Measurements from ENCODE around the gene MSH6.

The MSH6 gene

DNA sequence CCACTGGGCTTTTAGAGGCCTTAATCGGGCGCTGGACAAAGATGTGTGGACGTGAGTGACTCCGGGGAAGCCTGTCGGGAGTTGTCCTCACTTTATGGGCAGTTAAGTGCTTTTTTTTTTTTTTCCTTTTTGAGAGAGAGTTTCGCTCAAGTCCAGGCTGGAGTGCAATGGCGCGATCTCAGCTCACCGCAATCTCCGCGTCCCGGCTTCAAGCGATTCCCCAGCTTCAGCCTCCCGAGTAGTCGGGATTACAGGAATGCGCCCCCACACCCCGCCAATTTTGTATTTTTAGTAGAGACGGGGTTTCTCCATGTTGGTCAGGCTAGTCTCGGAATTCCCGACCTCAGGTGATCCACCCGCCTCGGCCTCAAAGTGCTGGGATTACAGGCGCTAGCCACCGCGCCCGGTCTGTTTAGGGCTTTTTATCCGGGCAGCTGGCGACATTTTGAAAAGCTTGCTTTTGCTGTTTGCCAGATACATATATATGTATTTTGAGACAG is 1.5 kb downstream of the MSH6 start:
- DNase-seq, result no peak

- DNase-seq, result no peak
Measured at GRCh38 chr2:47785986-47786385, 3.0 kb downstream of the MSH6 start.

DNA sequence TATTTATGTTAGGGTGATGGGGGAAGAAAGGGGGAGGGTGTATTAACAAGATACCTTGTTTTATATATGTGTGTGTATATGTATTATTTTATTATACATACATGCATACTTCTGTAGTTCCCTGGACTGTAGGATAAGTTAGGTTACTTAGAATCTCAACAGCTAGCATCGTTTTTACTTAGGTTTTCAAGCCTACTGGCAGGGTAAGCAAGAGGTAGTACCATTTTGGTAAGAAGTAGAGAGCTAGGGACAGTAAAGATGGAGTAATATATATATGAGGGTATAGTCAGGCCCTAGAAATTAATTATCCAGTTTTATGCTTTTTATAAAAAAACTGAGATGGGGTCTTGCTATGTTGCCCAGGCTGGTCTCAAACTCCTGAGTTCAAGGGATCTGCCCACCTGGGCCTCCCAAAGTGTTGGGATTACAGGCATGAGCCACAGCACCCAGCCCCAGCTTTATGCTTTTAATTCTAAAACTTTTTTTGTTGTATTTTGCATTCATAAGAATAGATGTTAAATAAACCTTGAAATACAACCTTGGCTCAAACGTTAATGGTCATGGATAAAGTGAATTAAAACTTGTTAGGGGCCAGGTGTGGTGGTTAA is 13.2 kb downstream of the MSH6 start:
- no peak for DNase-seq

- no peak for DNase-seq
Measured at GRCh38 chr2:47798631-47799030, 15.7 kb downstream of the MSH6 start.

DNA sequence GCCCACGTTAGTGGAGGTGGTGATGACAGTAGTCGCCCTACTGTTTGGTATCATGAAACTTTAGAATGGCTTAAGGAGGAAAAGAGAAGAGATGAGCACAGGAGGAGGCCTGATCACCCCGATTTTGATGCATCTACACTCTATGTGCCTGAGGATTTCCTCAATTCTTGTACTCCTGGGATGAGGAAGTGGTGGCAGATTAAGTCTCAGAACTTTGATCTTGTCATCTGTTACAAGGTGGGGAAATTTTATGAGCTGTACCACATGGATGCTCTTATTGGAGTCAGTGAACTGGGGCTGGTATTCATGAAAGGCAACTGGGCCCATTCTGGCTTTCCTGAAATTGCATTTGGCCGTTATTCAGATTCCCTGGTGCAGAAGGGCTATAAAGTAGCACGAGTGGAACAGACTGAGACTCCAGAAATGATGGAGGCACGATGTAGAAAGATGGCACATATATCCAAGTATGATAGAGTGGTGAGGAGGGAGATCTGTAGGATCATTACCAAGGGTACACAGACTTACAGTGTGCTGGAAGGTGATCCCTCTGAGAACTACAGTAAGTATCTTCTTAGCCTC is 16.2 kb downstream of the MSH6 start:
- no peak for DNase-seq

DNA sequence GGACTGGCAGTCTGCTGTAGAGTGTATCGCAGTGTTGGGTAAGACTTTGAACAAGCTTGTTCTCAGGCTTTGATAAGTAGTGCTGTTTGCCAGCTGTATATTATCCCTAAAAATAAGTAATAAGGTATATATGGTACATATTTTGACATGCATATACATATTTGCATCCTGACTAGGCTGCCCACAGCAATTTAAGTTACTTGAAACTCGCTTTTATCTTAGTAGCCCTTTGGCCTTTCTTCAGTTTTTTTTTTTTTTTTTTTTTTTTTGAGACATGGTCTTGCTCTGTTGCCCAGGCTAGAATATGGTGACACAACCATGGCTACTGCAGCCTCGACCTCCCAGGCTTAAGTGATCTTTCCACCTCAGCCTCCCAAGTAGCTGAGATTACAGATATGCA is 18.2 kb downstream of the MSH6 start:
- no peak for DNase-seq

- no peak for DNase-seq
Measured at GRCh38 chr2:47803363-47803762, 20.4 kb downstream of the MSH6 start.

- no peak for DNase-seq
Measured at GRCh38 chr2:47803770-47804169, 20.8 kb downstream of the MSH6 start.

- DNase-seq, result no peak
Measured at GRCh38 chr2:47805850-47806249, 22.9 kb downstream of the MSH6 start.

GRCh38 chr2:47808614-47809013 is 25.7 kb downstream of the MSH6 start:
- DNase-seq, result no peak

DNA sequence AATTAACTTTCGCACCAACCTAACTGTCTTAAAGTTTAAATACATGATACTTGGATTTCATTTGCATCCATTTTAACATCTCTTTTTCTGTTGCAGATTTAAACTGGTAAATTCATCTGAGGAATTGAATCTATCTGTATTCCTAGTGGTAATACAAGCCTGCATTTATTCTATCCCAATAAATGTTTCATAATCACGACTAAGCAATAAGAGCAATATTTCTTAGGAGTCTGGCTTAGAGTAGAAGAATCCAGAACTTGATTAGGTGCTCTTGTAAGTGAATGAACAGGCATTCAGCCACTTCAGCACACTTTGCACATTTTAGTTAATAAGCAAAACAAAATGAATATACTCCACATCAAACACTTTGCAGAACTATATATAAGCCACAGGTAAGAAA is 27.0 kb downstream of the MSH6 start:
- no peak for DNase-seq

- no peak for DNase-seq
Measured at GRCh38 chr2:47810850-47811249, 27.9 kb downstream of the MSH6 start.

GRCh38 chr2:47811668-47812067 is 28.7 kb downstream of the MSH6 start:
- DNase-seq, result no peak

- no peak for DNase-seq
Measured at GRCh38 chr2:47815764-47816163, 32.8 kb downstream of the MSH6 start.

DNA sequence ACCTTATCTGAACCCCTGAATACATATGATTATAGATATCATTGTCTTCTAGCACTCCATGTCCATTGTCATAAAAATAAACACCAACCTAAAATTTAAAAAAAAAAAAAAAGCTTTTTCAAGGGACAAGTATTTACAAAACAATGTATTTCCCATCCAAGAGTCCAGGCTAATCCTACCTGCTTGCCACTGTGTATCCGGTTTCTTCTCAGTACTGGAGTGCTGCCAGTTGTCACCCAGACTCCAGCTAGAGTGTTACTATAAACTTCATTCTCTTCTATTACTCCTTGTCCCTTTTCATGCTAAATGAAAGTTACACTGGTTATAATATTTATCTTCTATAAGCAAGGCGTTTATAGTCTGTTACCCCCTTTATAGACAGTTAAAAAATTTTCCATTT is 35.8 kb downstream of the MSH6 start:
- DNase-seq, result no peak

DNA sequence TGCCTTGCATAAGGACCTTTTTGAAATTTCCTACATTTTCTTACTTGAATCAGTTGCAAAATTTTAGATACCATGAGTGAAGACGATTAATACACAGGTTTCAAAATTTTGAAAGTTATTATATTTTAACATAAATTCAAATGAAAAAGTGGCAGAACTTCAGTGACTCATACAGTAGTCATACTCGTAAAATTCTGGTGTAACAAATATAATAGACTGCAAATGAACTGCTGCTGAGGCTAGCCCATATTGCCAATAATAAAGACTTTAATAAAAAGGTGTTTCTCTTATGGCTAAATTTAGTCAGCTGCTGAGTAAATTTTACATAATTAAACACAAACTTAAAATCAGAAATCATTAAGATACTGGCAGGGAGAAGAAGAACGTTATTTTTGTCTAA is 36.9 kb downstream of the MSH6 start:
- DNase-seq, result no peak

DNA sequence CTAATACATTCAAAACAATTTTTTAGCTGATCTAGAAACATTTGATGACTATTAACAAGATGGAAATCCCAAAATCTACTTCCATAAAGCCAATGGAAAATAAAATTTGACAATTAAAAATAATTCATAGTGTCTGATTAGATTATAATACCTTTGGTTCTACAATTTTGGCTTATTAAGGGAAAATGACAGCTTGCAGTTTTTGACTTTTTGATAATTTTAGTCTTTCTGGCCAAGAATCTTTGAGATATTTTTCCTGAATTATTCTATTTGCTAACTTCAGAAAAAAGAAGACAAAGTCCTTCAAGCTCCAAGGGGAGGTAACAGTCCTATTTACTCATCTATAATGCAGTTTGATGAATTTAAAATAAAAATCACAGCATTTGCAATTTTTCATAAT is 39.6 kb downstream of the MSH6 start:
- no peak for DNase-seq

DNA sequence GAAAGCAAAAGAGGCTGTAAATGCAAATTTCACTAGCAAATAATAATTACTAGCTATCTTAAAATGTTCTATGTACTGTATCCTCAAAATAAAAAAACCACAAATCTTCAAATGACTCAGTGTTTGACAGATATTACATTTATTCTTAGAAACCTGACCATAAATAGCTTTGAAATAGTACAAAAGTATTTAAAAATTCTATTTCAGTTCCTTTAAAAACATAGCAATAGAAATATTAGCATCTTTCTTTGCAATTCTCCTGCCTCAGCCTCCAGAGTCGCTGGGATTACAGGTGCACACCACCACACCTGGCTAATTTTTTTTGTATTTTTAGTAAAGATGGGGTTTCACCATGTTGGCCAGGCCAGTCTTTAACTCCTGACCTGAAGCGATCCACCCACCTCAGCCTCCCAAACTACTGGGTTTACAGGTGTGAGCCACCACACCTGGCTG is 50.6 kb downstream of the MSH6 start:
- no peak for DNase-seq

DNA sequence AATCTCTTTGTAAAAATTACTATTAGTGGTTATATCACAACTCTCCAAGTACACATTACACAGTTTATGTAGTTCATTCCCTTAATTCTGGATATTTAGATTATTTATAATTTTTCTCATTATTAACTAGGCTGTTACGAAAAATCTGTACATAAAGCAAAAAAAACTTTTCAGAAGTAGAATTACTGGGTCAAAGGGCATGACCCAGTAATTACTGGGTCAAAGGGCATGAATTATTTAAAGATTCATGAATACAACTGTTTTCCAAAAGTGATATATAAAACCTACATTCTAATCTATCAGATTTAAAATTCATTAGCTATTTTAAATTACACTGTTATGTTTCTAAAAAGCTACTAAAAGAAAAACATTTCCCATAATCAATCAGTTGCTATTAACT is 55.3 kb downstream of the MSH6 start:
- no peak for DNase-seq

- no peak for DNase-seq
Measured at GRCh38 chr2:47838686-47839085, 55.7 kb downstream of the MSH6 start.

DNA sequence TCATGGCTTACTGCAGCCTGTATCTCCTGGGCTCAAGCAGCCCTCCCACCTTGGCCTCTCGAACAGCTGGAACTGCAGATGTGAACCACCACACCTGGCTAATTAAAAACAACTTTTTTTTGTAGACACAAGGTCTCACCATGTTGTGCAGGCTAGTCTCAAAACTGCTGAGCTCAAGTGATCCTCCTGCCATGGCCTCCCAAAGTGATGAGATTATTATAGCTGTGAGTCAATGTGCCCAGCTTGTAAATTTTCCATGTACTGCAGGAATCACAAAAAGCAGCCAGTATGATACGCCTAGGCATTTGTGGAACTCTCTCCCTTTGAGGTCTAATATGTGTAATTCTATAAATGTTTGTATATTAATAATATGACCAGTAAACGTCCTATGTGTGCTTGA is 59.9 kb downstream of the MSH6 start:
- DNase-seq, result no peak

DNA sequence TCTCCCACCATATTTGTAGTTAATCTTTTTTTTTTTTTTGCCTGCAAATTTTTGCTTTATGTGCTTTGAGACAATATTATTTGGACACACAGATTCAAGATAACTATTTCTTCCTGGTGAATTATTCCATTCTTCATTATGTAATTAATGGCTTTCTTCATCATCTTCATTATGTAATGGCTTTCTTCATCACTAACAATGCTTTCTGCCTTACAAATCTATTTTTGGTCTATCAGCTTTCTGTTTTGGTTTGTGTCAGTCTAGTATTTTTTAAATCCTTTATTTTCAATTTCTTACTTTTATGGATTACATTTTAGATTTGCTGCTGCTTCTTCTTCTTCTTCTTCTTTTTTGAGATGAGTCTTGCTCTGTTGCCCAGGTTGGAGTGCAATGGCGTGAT is 60.5 kb downstream of the MSH6 start:
- no peak for DNase-seq

DNA sequence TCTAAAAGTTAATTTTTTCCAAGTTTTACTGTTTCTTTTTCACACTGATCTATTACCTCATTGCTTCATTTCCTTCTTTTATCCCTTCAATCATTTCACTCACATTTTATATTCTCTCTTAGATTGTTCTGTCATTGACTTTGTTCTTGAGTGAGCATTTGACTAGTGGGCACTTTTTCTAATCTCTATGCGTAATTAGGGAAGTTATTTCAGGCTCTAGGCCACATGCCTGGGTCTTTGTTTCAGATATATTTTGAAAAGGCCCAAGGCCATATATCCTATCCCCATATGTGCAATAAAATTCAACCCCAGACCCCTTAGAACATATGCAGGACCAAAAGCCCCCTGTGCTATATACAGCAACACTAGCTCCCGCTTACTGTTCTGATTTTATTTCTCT is 61.2 kb downstream of the MSH6 start:
- DNase-seq, result no peak

- no peak for DNase-seq
Measured at GRCh38 chr2:47849368-47849767, 66.4 kb downstream of the MSH6 start.

DNA sequence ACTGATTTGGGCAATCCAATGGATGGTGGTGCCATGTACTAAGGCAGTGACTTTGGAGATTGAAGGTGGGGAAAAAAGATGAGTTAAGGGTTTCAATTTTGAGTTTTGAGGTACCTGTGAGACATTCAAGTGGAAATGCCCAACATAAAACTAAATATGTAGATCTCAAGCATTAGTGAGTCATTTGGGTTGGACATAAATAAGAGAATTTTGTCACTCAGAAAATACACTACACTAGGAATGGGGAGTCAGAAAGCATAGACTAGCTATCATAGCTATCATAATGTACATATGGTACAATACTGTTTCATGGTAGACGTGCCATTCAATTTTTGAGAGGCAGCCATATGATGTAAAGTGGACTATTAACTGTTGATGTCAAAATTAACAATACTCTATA is 67.3 kb downstream of the MSH6 start:
- no peak for DNase-seq
